ENCODE data around the gene ST8SIA5. TPM values are rescaled to one million over a fixed set of nuclear protein-coding genes. Genes with fewer than 3 reads are reported as not detected.

The ST8SIA5 gene
- total RNA-seq, 4 donors from 2014 or later = not detected

GRCh38 chr18:46702471-46702870 lies 54.4 kb downstream of the ST8SIA5 start:
- H3K4me1 ChIP-seq = no peaks in the 10 kb centered on the region
- TF ChIP-seq CTCF (IDR thresholded peaks at IDR 0.05) = no peak
- no peak for TF ChIP-seq POLR2A (IDR thresholded peaks at IDR 0.05)
- no peaks in the 10 kb centered on the region for H3K9me3 ChIP-seq
- WGBS, 2 donors = 76 to 89% methylated on average over 6 of the region's 6 CpGs
- no peak overlapping the region for H3K27ac ChIP-seq
- no peaks in the 10 kb centered on the region for H3K36me3 ChIP-seq
- no peak overlapping the region for H3K4me3 ChIP-seq
- no peak for DNase-seq
- intact Hi-C loops (cut with DNase I) = loop anchor here (5.0 kb wide), 1 partner anchor 50 kb away; no protein-coding TSS in a partner anchor
- peaks cover 0 to 13% (median 0%) of the 10 kb centered on the region in 4 donors for H3K27me3 ChIP-seq

GRCh38 chr18:46700066-46700824 lies 56.6 kb downstream of the ST8SIA5 start:
- no peak for DNase-seq
- H3K9me3 ChIP-seq = no peaks in the 10 kb centered on the region
- H3K4me3 ChIP-seq = no peak overlapping the region
- intact Hi-C loops (cut with DNase I) = loop anchor here (5.0 kb wide), 1 partner anchor 52 kb away; no protein-coding TSS in a partner anchor
- 33 to 56% methylated on average over 1 to 2 of the region's 5 CpGs for WGBS, 2 donors
- no peak for TF ChIP-seq CTCF (IDR thresholded peaks at IDR 0.05)
- TF ChIP-seq POLR2A (IDR thresholded peaks at IDR 0.05) = no peak
- no peaks in the 10 kb centered on the region for H3K36me3 ChIP-seq
- peaks cover 0 to 6% (median 0%) of the 10 kb centered on the region in 4 donors for H3K27me3 ChIP-seq
- no peaks in the 10 kb centered on the region for H3K4me1 ChIP-seq
- no peak overlapping the region for H3K27ac ChIP-seq

GRCh38 chr18:46696702-46697101 lies 60.2 kb downstream of the ST8SIA5 start:
- Histone ChIP-seq H3K27ac (no peak overlapping the region), H3K4me3 (no peak overlapping the region), H3K36me3 (no peaks in the 10 kb centered on the region), H3K9me3 (no peaks in the 10 kb centered on the region), H3K27me3 (no peaks in the 10 kb centered on the region), H3K4me1 (no peaks in the 10 kb centered on the region)
- no peak for TF ChIP-seq POLR2A (IDR thresholded peaks at IDR 0.05)
- TF ChIP-seq CTCF (IDR thresholded peaks at IDR 0.05) = no peak
- no peak for DNase-seq
- intact Hi-C loops (cut with DNase I) = no loop called here

- no peak for DNase-seq
- H3K36me3 ChIP-seq = no peaks in the 10 kb centered on the region
- WGBS, 2 donors = 56 to 76% methylated on average over 3 of the region's 3 CpGs
- no peaks in the 10 kb centered on the region for H3K27me3 ChIP-seq
- no peaks in the 10 kb centered on the region for H3K9me3 ChIP-seq
- no peak overlapping the region for H3K27ac ChIP-seq
- TF ChIP-seq CTCF (IDR thresholded peaks at IDR 0.05) (no peak), POLR2A (IDR thresholded peaks at IDR 0.05) (no peak)
- no peak overlapping the region for H3K4me3 ChIP-seq
- H3K4me1 ChIP-seq = no peaks in the 10 kb centered on the region
- intact Hi-C loops (cut with DNase I) = no loop called here
Measured at GRCh38 chr18:46696268-46696667, 60.6 kb downstream of the ST8SIA5 start.

GRCh38 chr18:46693996-46694395 lies 62.9 kb downstream of the ST8SIA5 start:
- H3K9me3 ChIP-seq = no peaks in the 10 kb centered on the region
- no peaks in the 10 kb centered on the region for H3K27me3 ChIP-seq
- no peaks in the 10 kb centered on the region for H3K36me3 ChIP-seq
- no peak overlapping the region for H3K4me3 ChIP-seq
- no peak for DNase-seq
- TF ChIP-seq CTCF (IDR thresholded peaks at IDR 0.05) (no peak), POLR2A (IDR thresholded peaks at IDR 0.05) (no peak)
- H3K4me1 ChIP-seq = no peaks in the 10 kb centered on the region
- intact Hi-C loops (cut with DNase I) = no loop called here
- no peak overlapping the region for H3K27ac ChIP-seq
- 81 to 84% methylated on average over 2 of the region's 2 CpGs for WGBS, 2 donors
